Adrenal gland (tissue), 12 donors: ENCODE measurements around the gene KXD1. TPM values are rescaled to one million over a fixed set of nuclear protein-coding genes. Genes with fewer than 3 reads are reported as not detected.

Experiments
- DNase-seq, 7 donors: peaks; one replicate each; pipeline ENCODE4 v3.0.0-alpha.2; 2019 to 2020
- H3K27ac ChIP-seq, 5 donors: fragments of 200-600 bp; sonication (generic) in 4 of 5; 1 replicate in 3 of 5; 2 replicates in 2 of 5; pipeline versions ENCODE4 v1.5.1 to v1.8.0; 2016 to 2020; ENCODE audit warnings: mild to moderate bottlenecking in 1 of 5
- H3K27me3 ChIP-seq: fragments of 200-600 bp; 2 replicates; pipeline ENCODE4 v1.8.0; 2021
- H3K36me3 ChIP-seq, 2 donors: fragments of 200-600 bp; replicated peaks in 1 of 2; 1 replicate in 1 of 2; 2 replicates in 1 of 2; pipeline versions ENCODE4 v1.5.1 to v1.8.0; 2018 to 2022
- H3K4me1 ChIP-seq, 2 donors: fragments of 200-600 bp; replicated peaks in 1 of 2; 1 replicate in 1 of 2; 2 replicates in 1 of 2; pipeline versions ENCODE4 v1.5.1 to v1.8.0; 2018 to 2021
- H3K4me3 ChIP-seq, 4 donors: fragments of 200-600 bp; sonication (generic) in 3 of 4; one replicate each; pipeline ENCODE4 v1.5.1; 2016 to 2018
- H3K9me3 ChIP-seq, 3 donors: fragments of 200-600 bp; sonication (generic) in 1 of 3; replicated peaks in 1 of 3; 1 replicate in 2 of 3; 2 replicates in 1 of 3; pipeline versions ENCODE4 v1.5.1 to v1.8.0; 2016 to 2021
- CTCF ChIP-seq, 6 experiments: fragments of 450-650 bp in 4 of 6; fragments of 200-600 bp in 2 of 6; sonication (generic) in 1 of 6; IDR thresholded peaks; 1 replicate in 5 of 6; 2 replicates in 1 of 6; pipeline versions ENCODE4 v1.5.1 to v1.8.0; 2016 to 2021; ENCODE audit warnings: antibody characterized with exemption in 6 of 6, mild to moderate bottlenecking in 2 of 6, moderate library complexity in 1 of 6
- POLR2A ChIP-seq, 2 donors: fragments of 450-650 bp; IDR thresholded peaks; one replicate each; pipeline ENCODE4 v1.6.1; 2017; ENCODE audit warnings: antibody characterized with exemption in 2 of 2, mild to moderate bottlenecking in 2 of 2, moderate library complexity in 1 of 2
- WGBS, 4 donors: extraction: QIAGEN DNeasy Blood & Tissue Kit in 2 of 4; methylation state at CpG; one replicate each; pipeline versions ENCODE4 v1.1.5 to v1.1.7; 2013 to 2017; 5-methylcytosine and 5-hydroxymethylcytosine counted together
- intact Hi-C, 2 donors: fragments of 100-400 bp; cut with DNase I; formaldehyde crosslinking; loops; one replicate each; pipeline versions ENCODE4 v1.14.1 to v1.15.0; 2022 to 2023
- polyA plus RNA-seq, 3 donors: library from polyadenylated mRNA; stranded (reverse); fragments of 200-250 nt in 2 of 3; fragments of 350-450 nt in 1 of 3; fragmentation: Illumina TruSeq in 1 of 3; extraction: RNeasy Lipid Tissue Mini Kit (QIAGEN cat#74804) in 1 of 3; gene quantifications; one replicate each; pipeline ENCODE4 v1.2.3, GENCODE V29; 2013 to 2014
- total RNA-seq, 9 donors: library from RNA; depleted of rRNA in 4 of 9; stranded (reverse); fragments of >200 nt in 4 of 9; fragments of 120-200 nt in 1 of 9; fragmentation: NEBNext Ultra II Directional in 1 of 9; extraction: Animal tissue kit (Norgen Biotek cat#: 25700) in 1 of 9; gene quantifications; one replicate each; pipeline versions ENCODE4 v1.1.0 to v1.2.4, GENCODE V29; 2013 to 2023
- donor health status: healthy with polysubstance abuse.
- donor health status: Bipolar disorder and iron deficiency.
- donor health status: DM: yes; HTN: yes; CAD: no.
- donor health status: DM: no; HTN: no; CAD: no.
- donor health status: DM: no; HTN: no; CAD: no.
- donor health status: DM: yes; HTN: yes; CAD: no.

The KXD1 gene
- total and polyA plus RNA-seq, 12 donors, result 57.7 to 165 (median 82.5) TPM

DNA sequence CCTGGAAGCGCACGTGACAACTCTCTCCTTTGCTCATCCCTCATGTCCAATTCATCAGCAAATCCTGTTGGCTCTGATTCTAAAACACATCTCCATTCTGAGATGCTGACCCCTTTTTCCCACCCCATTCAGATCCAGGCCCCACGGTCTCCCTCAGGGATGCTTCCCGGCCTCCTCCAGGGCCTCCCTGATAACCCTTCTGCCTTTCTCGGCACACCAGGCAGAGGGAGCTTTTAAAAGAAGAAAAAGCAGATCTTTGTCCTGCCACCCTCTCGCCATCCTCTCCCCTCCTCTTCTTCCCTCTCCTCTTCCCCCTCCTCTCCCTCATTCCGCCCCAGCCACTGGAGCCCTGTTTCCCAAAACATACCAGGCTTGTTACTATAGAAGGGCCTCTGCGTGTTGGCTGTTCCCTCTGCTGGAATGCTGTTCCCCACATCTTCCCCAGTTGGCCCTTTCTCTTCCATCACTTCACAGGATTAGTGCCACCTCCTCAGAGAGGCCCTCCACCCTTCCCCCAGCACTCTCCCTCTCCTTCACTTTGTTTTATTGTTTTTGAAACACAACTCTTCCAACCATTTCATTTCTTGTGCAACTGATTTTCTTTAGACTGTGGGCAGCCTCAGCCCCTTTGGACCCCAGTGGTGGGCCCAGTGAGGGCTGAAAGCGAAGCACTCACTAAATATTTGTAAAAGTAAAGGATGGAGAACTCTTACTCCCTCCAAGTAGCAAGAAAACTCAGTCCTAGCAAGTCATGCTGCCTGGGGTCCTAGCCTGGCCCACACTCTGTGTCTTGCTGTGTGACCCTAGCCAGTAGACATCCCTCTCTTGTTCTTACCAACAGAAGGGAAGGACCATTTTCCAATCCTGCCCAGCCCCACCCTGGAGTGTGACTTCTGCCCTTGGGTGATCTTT lies 51.4 kb downstream of the KXD1 start:
- intact Hi-C loops, result no loop called here
- 59 to 72% (median 65%) methylated on average over 9 of the region's 9 CpGs for WGBS, 4 donors
- Histone ChIP-seq H3K4me1 (peaks cover 4 to 31% of the 10 kb centered on the region in 2 donors), H3K27ac (no peak overlapping the region), H3K9me3 (no peaks in the 10 kb centered on the region), H3K36me3 (no peaks in the 10 kb centered on the region), H3K4me3 (no peak overlapping the region), H3K27me3 (peaks cover 87% of the 10 kb centered on the region)
- DNase-seq, result no peak
- no peak for TF ChIP-seq POLR2A (IDR thresholded peaks at IDR 0.05)
- TF ChIP-seq CTCF (IDR thresholded peaks at IDR 0.05), result no peak

DNA sequence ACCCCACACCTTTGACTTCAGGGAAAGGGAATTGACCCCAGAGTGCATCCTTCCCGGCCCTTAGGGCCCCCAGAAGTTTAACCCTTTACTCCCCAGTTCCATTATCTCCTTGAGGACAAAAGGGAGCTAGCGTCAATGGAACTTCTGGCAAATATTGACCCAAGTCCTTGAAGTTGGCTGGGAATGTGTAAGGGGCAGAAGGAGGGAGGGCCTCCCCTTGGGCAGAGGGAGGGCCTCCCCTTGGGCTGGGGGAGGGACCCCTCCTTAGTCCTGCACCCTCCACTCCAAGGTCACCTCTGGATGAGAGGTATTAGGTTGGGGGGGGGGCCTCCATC lies 52.0 kb downstream of the KXD1 start:
- Histone ChIP-seq H3K27ac (no peak overlapping the region), H3K4me1 (peaks cover 4 to 31% of the 10 kb centered on the region in 2 donors), H3K36me3 (no peaks in the 10 kb centered on the region), H3K27me3 (peaks cover 87% of the 10 kb centered on the region), H3K9me3 (no peaks in the 10 kb centered on the region), H3K4me3 (no peak overlapping the region)
- intact Hi-C loops, result no loop called here
- WGBS, 4 donors, result 31 to 50% (median 40%) methylated on average over 2 of the region's 2 CpGs
- TF ChIP-seq POLR2A (IDR thresholded peaks at IDR 0.05) (no peak), CTCF (IDR thresholded peaks at IDR 0.05) (no peak)
- no peak for DNase-seq

DNA sequence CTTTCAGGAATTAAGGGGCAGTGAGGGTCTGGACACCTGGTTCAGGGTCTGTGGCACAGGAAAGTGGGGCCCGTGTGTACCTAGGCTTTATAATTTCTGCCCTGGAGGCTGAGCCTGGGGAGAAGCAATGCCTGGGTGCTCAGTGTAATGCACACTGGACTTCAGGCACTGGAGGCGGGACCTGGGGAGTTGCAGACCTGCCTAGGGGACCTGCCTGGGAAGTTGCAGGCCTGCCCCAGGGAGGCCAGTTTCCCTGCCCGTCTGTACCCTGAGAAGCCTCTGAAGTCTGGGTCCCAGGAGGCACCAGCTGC lies 52.5 kb downstream of the KXD1 start:
- Histone ChIP-seq H3K9me3 (no peaks in the 10 kb centered on the region), H3K27me3 (peaks cover 85% of the 10 kb centered on the region), H3K36me3 (no peaks in the 10 kb centered on the region), H3K4me3 (no peak overlapping the region), H3K4me1 (peaks cover 4 to 31% of the 10 kb centered on the region in 2 donors), H3K27ac (no peak overlapping the region)
- WGBS, 4 donors, result 39 to 80% (median 43%) methylated on average over 1 to 3 of the region's 3 CpGs
- TF ChIP-seq CTCF (IDR thresholded peaks at IDR 0.05), result no peak
- no peak for TF ChIP-seq POLR2A (IDR thresholded peaks at IDR 0.05)
- intact Hi-C loops, result no loop called here
- DNase-seq, result no peak

DNA sequence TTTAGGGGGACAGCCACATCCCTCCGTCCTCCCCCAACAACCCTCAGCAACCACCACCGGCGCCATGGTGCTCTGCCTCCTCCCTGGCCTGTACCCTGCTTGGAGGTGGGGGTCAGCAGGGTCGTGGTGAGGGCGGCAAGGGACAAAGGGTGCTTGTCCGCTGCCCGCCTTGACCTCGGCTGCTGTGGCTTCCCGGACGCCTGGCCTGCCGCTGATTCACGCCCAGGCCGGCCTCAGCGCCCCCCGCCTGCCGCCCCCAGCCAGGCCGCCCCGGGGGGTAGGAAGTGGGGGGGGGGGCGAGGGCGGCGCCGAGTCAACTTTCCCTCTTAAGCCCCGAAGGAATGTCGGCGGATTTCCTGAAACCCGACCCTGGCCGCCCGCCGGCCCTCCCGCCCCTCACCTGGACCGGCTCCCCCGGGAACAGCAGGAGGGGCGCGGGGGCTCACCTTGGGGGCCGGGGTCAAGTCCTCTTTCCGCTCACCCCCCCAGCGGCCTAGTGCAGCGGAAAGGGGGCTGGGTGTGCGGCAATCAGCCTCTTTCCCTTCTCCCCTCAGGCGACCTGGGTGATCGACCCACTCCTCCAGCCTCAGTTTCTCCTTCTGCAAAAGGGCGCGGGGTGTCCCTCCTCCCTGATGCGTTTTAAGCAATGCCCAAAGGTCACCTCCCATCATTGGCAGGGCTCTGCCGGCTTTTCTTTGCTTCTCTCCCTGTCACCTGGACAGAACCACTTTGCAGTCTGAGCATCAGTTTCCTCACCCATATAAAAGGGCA lies 53.1 kb downstream of the KXD1 start:
- no peak overlapping the region for H3K4me3 ChIP-seq
- no peaks in the 10 kb centered on the region for H3K36me3 ChIP-seq
- H3K9me3 ChIP-seq, result no peaks in the 10 kb centered on the region
- intact Hi-C loops, result no loop called here
- H3K4me1 ChIP-seq, result peaks cover 4 to 31% of the 10 kb centered on the region in 2 donors
- H3K27me3 ChIP-seq, result peaks cover 81% of the 10 kb centered on the region
- DNase-seq, result no peak
- 5 to 14% (median 8%) methylated on average over 6 to 44 of the region's 45 CpGs for WGBS, 4 donors
- TF ChIP-seq CTCF (IDR thresholded peaks at IDR 0.05), result no peak
- TF ChIP-seq POLR2A (IDR thresholded peaks at IDR 0.05), result no peak
- no peak overlapping the region for H3K27ac ChIP-seq
